BJ (cell line): ENCODE measurements around the gene MSN. TPM values are rescaled to one million over a fixed set of nuclear protein-coding genes. Genes with fewer than 3 reads are reported as not detected.
"Not testable (repeated sequence)": the region's sequence is repeated elsewhere in the genome, so short reads cannot be mapped to it uniquely, and the experiment has no call there.

Experiments
- CTCF ChIA-PET: fragments of 350-600 bp; formaldehyde crosslinking; extraction: SDS; loops from one replicate; lab custom pipeline; 2021; ENCODE audit warnings: antibody characterized with exemption, inconsistent platforms; lab: Yijun Ruan, JAX
- POLR2A ChIA-PET: fragments of 300-600 bp; sonication (Branson Sonifier 250); formaldehyde crosslinking; extraction: SDS; loops from one replicate; lab custom pipeline; 2021; ENCODE audit warnings: antibody characterized with exemption; lab: Charles Lee
- DNase-seq: peaks from one replicate; pipeline ENCODE4 v3.0.0-alpha.2; 2011; ENCODE audit warnings: low read depth
- H3K27me3 ChIP-seq: 2 replicates; pipeline ENCODE4 v1.6.0; 2011; ENCODE audit warnings: low read length; ENCODE audit not compliant: control insufficient read depth, insufficient read depth
- H3K36me3 ChIP-seq: 2 replicates; pipeline ENCODE4 v1.5.1; 2011; ENCODE audit warnings: low read length; ENCODE audit not compliant: control insufficient read depth, insufficient read depth
- H3K4me3 ChIP-seq: 2 replicates; pipeline ENCODE4 v1.5.1; 2011; ENCODE audit warnings: low read depth, mild to moderate bottlenecking, control low read depth, low read length
- CTCF ChIP-seq: IDR thresholded peaks from 2 replicates; pipeline ENCODE4 v1.5.1; 2011; ENCODE audit warnings: low read depth, mild to moderate bottlenecking, control low read depth, inconsistent platforms, low read length, moderate library complexity; ENCODE audit not compliant: insufficient read depth
- polyA minus RNA-seq: library from RNA; depleted of rRNA, polyadenylated mRNA; stranded (reverse); fragments of >200 nt; gene quantifications from 2 replicates; pipeline ENCODE4 v1.2.3, GENCODE V29; 2011; rRNA and poly(A)+ RNA removed
- polyA plus RNA-seq: library from polyadenylated mRNA; depleted of rRNA; stranded (reverse); fragments of >200 nt; gene quantifications from 2 replicates; pipeline ENCODE4 v1.2.3, GENCODE V29; 2011; rRNA removed

The MSN gene
- polyA plus RNA-seq (460 and 494 TPM in 2 replicates), polyA minus RNA-seq (301 and 429 TPM in 2 replicates)

DNA sequence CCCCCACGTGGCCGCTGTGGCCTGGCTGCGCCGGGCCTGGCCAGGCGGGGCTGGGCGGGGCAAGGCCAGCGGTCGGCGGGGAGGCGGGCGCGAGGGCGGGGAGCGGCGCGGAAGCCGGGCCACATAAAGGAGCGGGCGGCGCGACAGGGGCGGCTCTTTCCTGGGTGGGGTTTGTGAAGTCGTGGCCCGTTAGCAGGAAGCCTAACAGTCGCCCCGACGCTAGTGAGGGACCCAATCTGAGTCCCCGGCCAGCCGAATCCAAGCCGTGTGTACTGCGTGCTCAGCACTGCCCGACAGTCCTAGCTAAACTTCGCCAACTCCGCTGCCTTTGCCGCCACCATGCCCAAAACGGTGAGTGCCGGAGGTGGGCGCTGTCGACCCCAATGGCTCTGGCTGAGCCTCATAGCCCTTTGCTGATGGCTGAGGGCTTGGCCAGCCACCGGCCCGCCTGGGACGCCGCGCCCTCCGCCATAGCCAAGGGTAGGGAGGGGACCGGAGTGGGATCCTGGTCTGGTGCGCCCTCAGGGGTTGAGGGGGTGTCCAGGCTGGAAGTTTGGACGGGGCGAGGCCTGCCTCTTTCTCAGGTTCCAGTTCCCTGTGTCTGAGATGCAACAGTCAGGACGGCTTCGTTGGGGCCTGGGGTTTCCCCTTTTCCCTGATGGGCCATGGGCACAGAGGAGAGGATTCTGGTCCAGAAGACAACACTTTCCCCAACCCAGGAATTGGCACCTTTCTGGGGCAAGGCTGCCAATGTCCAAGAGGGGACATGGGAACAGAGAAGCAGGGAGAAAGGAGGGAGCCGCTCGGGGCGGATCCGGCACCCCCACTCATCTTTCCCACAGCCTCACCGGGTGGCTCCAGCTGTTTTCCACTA is at the start of gene MSN:
Gene MSN (plus strand): TSS at position 152 of the 874 bp plus-strand sequence. CDS start 188 bp downstream, at position 340.
- ChIA-PET POLR2A (no interaction called here), CTCF (no interaction called here)
- TF ChIP-seq CTCF = peak; percentile 30
- Histone ChIP-seq H3K27me3 (no peaks in the 10 kb centered on the region), H3K36me3 (no peaks in the 10 kb centered on the region), H3K4me3 (peak within 1 kb of the TSS; percentile 86)
- no peak for DNase-seq

- H3K27me3 ChIP-seq, DNase-seq, POLR2A ChIA-PET, H3K4me3 ChIP-seq, H3K36me3 ChIP-seq, CTCF ChIA-PET: not testable (repeated sequence)
These were observed 47.3 kb upstream of the MSN start for GRCh38 chrX:65620096-65620705.

DNA sequence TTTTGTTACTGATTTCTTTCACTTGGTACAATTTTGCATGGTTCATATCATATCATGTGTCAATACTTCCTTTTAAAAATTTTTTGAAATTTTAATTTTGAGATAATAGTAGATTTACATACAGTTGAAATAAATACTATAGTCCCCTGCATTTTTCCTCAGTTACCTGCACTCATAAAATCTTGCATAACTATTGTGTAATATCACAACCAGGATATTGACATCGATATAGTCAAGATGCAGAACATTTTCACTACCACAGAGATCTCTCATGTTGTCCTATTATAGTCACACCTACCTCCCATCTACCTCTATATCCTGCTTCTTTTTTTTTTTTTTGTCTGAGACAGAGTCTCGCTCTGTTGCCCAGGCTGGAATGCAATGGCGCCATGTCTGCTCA is 36.7 kb upstream of the MSN start:
- Histone ChIP-seq H3K4me3 (no peak overlapping the region), H3K27me3 (no peaks in the 10 kb centered on the region), H3K36me3 (no peaks in the 10 kb centered on the region)
- POLR2A ChIA-PET = no interaction called here
- TF ChIP-seq CTCF = no peak
- DNase-seq = no peak
- CTCF ChIA-PET = no interaction called here

- ChIA-PET CTCF (no interaction called here), POLR2A (no interaction called here)
- no peak for TF ChIP-seq CTCF
- Histone ChIP-seq H3K36me3 (no peaks in the 10 kb centered on the region), H3K4me3 (no peak overlapping the region), H3K27me3 (no peaks in the 10 kb centered on the region)
- DNase-seq = no peak
These were observed 33.6 kb upstream of the MSN start for GRCh38 chrX:65633826-65634225.

DNA sequence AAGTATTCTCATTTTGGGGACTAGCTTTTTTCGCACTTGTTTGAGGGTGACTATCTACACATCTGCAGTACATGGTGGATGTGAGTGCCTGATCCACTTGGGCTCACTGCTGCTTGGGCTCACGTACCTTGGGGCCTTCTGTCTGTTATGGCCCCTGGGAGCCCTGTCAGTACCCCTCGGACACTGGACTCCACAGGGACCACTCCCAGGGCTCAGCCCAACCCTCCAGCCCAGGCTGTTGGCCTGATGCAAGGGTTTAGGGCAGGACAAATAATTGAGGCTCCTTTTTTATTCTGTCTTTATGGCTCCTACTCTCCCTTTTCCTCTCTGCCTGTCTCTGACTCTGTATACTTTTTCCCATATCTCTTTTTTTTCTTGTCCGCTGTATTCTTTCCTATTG is 32.7 kb upstream of the MSN start:
- no peak for TF ChIP-seq CTCF
- DNase-seq = no peak
- H3K27me3 ChIP-seq = no peaks in the 10 kb centered on the region
- no peak overlapping the region for H3K4me3 ChIP-seq
- ChIA-PET POLR2A (no interaction called here), CTCF (no interaction called here)
- no peaks in the 10 kb centered on the region for H3K36me3 ChIP-seq
